ENCODE results near the gene OSBPL1A. TPM values are rescaled to one million over a fixed set of nuclear protein-coding genes. Genes with fewer than 3 reads are reported as not detected.

OSBPL1A gene
- total RNA-seq, 1 experiment from 2014 or later = 34.6 TPM

DNA sequence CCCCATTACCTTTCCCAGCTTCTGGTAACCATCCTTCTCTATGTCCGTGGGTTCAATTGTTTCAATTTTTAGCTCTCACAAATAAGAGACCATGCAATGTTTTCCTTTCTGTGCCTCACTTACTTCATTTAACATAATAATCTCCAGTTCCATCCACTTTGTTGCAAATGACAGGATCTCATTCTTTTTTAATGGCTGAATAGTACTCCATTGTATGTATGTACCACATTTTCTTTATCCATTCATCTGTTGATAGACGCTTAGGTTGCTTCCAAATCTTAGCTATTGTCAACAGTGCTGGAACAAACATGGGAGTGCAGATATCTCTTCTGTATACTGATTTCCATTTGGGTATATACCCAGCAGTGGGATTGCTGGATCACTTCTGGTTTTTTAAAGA lies 256.9 kb downstream of the OSBPL1A start:
- Histone ChIP-seq H3K4me1 (replicated peaks) (peaks cover 16% of the 10 kb centered on the region), H3K4me3 (no peak overlapping the region), H3K36me3 (no peaks in the 10 kb centered on the region), H3K27me3 (replicated peaks) (no peaks in the 10 kb centered on the region), H3K9me3 (replicated peaks) (no peaks in the 10 kb centered on the region), H3K27ac (no peak overlapping the region)
- no peak for DNase-seq (ENCODE audit: low read depth in 1 of 2, low spot score in 2 of 2)

DNA sequence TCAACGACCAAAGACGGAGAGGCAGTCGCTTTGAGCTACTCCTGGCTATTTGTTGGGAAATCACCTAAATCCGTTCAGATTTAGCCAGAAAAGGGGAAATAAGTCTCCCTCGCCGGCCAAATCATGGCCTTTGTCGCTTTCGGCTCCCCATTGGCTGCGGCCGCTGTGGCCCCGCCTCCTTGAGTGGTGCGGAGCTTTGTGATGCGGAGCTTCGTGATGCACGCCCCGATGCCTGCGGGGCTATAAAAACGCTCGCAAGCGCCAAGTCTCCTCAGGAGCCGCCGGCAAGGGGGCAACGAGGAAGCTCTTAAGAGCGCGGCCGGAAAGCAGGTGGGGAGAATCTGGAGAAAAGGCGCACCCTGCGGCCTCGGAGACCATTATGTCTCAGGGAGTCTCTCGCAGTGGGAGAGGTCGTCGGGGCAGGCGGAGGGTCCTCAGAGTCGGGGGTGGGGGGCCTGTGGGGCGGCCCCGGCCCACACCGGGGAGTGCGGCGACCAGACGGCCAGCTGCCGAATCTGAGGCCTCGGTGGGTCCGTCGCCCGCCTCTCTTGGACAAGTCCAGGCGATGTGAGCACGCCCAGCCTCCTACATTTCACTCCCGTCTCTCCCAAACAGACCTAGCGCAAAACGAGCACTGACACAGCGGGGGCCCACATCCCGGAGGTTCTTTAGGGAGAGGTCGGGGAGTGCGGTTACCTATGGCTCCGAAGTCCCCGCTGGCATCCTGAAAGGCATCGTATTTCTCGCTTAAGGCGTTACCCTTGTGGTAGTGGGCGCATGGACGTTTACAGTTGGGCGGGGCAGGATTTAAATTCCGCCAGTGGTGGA lies 258.6 kb downstream of the OSBPL1A start, which contains the start of gene CABYR:
TSS of gene CABYR (plus strand) at position 274 of the 828 bp plus-strand sequence. CDS start 4,053 bp downstream, outside the sequence.
- Histone ChIP-seq H3K27ac (peak within 1 kb of the TSS; percentile 18; the same call in 1 of the 2 replicates), H3K9me3 (replicated peaks) (no peaks in the 10 kb centered on the region), H3K4me3 (peak within 1 kb of the TSS; percentile 46), H3K36me3 (no peaks in the 10 kb centered on the region), H3K4me1 (replicated peaks) (peaks cover 16% of the 10 kb centered on the region), H3K27me3 (replicated peaks) (no peaks in the 10 kb centered on the region)
- peak; percentile 74 to 86 for DNase-seq (ENCODE audit: low read depth in 1 of 2, low spot score in 2 of 2)

- 0 out of 2 replicates have a peak overlapping the region, but pooled peaks have one; percentile 10 for H3K27ac ChIP-seq
- no peak for DNase-seq (ENCODE audit: low read depth in 1 of 2, low spot score in 2 of 2)
- peak overlapping the region; percentile 46 for H3K4me3 ChIP-seq
- H3K4me1 ChIP-seq (replicated peaks) = peaks cover 16% of the 10 kb centered on the region
- no peaks in the 10 kb centered on the region for H3K27me3 ChIP-seq (replicated peaks)
- no peaks in the 10 kb centered on the region for H3K36me3 ChIP-seq
- H3K9me3 ChIP-seq (replicated peaks) = no peaks in the 10 kb centered on the region
Measured at GRCh38 chr18:24138409-24138788, 259.2 kb downstream of the OSBPL1A start.

DNA sequence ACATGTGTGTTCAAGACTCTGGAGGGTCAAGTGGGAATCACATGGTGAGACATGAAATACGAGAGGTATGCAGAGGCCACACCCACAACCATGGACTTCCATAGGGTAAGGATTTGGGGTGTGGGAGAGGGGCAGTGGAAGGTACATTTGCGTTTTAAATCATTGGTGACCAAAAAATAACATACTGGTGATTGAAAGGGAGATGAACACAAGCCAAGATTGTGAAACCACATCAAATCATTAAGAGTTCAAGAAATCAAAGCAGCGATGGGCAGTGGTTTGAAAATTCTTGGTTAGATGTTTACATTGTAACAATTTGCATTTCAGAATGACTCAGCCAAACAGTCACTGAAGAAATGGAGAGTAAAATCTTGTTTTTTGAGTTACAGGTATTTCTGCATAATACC lies 260.7 kb downstream of the OSBPL1A start:
- no peak overlapping the region for H3K27ac ChIP-seq
- H3K9me3 ChIP-seq (replicated peaks) = no peaks in the 10 kb centered on the region
- DNase-seq (ENCODE audit: low read depth in 1 of 2, low spot score in 2 of 2) = peak in 1 of 2 experiments; percentile 33
- 0 out of 2 replicates have a peak, but pooled peaks cover 4% of the 10 kb centered on the region for H3K36me3 ChIP-seq
- no peak overlapping the region for H3K4me3 ChIP-seq
- H3K4me1 ChIP-seq (replicated peaks) = peaks cover 16% of the 10 kb centered on the region
- H3K27me3 ChIP-seq (replicated peaks) = no peaks in the 10 kb centered on the region

- Histone ChIP-seq H3K27me3 (replicated peaks) (no peaks in the 10 kb centered on the region), H3K36me3 (peaks cover 10% of the 10 kb centered on the region; the same call in 1 of the 2 replicates), H3K9me3 (replicated peaks) (no peaks in the 10 kb centered on the region), H3K4me3 (no peak overlapping the region), H3K27ac (no peak overlapping the region), H3K4me1 (replicated peaks) (no peaks in the 10 kb centered on the region)
- no peak for DNase-seq (ENCODE audit: low read depth in 1 of 2, low spot score in 2 of 2)
Measured at GRCh38 chr18:24130494-24130893, 267.1 kb downstream of the OSBPL1A start.

DNA sequence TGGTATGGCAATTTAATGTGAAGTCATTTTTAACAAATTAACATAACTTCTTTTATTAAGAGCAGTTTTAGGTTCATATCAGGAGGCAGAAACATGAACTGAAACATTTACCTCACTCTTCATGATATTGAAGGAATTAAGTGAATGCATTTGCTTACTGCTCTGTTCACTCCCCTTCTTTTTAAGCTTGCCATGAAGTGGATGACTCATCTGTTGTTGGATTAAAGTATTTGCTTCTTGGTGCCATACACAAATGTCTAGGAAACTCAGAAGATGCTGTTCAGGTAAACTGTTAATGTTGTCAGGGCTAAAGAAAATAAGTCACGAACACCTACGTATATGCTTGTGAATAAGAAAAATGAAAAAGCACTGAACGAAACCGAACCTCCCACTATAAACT lies 268.9 kb downstream of the OSBPL1A start:
- DNase-seq (ENCODE audit: low read depth in 1 of 2, low spot score in 2 of 2) = no peak

DNA sequence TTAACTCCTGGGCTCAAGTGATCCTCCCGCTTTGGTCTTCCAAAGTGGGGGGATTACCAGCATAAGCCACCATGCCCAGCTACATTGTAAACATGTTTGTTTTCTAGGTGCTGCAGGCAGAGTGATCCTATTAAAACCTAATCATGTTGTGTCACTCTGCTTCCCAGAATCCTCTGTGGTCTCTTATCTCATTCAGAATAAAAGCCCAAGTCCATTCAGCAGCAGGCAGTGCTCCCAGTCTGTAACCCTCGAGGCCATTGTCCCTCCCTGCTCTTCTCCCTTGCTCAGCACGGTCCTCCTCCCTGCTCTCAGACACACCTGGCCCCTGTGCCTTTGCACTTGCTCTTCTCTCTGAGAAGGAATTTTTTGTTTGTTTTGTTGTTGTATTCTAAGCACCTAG lies 269.9 kb downstream of the OSBPL1A start:
- Histone ChIP-seq H3K36me3 (peaks cover 10% of the 10 kb centered on the region; the same call in 1 of the 2 replicates), H3K27me3 (replicated peaks) (no peaks in the 10 kb centered on the region), H3K9me3 (replicated peaks) (no peaks in the 10 kb centered on the region), H3K4me3 (no peak overlapping the region), H3K27ac (no peak overlapping the region), H3K4me1 (replicated peaks) (no peaks in the 10 kb centered on the region)
- no peak for DNase-seq (ENCODE audit: low read depth in 1 of 2, low spot score in 2 of 2)

More for the DNA sequence above, 268.9 kb downstream of the OSBPL1A start:
- no peaks in the 10 kb centered on the region for H3K9me3 ChIP-seq (replicated peaks)
- no peaks in the 10 kb centered on the region for H3K27me3 ChIP-seq (replicated peaks)
- no peak overlapping the region for H3K27ac ChIP-seq
- H3K4me1 ChIP-seq (replicated peaks) = no peaks in the 10 kb centered on the region
- H3K4me3 ChIP-seq = no peak overlapping the region
- peaks cover 10% of the 10 kb centered on the region; the same call in 1 of the 2 replicates for H3K36me3 ChIP-seq

DNA sequence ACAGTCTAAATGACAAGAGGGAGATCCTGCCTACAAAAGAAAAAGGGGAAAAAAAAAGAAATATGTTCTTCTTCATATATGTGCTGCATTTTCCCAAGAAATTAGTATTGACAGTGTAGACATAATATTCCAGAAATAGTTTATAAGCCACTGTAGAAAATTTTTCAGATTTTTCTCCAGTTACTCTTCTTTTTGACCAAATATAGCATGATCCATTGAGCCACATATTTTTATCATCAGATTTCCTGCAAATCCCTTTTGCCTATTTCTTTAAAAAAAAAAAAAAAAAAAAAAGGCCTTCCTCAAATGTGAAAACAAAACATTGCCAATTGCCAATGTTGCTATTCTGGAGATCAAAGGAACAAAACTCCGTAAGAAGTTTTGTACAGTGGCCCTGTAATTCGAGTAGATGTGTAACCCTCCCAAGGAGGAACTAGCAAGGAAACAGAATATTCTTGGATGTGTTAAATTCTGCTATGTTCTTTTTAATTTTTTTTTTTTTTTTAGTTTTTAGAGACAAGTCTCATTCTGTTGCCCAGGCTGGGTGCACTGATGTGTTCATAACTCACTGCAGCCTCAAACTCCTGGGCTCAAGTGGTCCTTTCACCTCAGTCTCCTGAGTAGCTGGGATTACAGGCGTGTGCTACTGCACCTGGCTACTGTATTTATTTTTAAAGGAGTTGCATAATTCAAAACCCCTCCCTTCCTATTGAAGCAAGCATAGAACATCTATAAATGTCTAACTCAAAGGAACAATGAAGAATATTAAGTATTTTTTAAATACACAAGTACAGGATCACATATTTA lies 271.3 kb downstream of the OSBPL1A start:
- Histone ChIP-seq H3K4me3 (no peak overlapping the region), H3K9me3 (replicated peaks) (no peaks in the 10 kb centered on the region), H3K27me3 (replicated peaks) (no peaks in the 10 kb centered on the region), H3K36me3 (peaks cover 6% of the 10 kb centered on the region; the same call in 1 of the 2 replicates), H3K4me1 (replicated peaks) (no peaks in the 10 kb centered on the region), H3K27ac (no peak overlapping the region)
- no peak for DNase-seq (ENCODE audit: low read depth in 1 of 2, low spot score in 2 of 2)

- H3K4me3 ChIP-seq = no peak overlapping the region
- H3K27me3 ChIP-seq (replicated peaks) = no peaks in the 10 kb centered on the region
- H3K36me3 ChIP-seq = 0 out of 2 replicates have a peak, but pooled peaks cover 4% of the 10 kb centered on the region
- no peaks in the 10 kb centered on the region for H3K4me1 ChIP-seq (replicated peaks)
- H3K9me3 ChIP-seq (replicated peaks) = no peaks in the 10 kb centered on the region
- no peak overlapping the region for H3K27ac ChIP-seq
- no peak for DNase-seq (ENCODE audit: low read depth in 1 of 2, low spot score in 2 of 2)
Measured at GRCh38 chr18:24121625-24122024, 276.0 kb downstream of the OSBPL1A start.

DNA sequence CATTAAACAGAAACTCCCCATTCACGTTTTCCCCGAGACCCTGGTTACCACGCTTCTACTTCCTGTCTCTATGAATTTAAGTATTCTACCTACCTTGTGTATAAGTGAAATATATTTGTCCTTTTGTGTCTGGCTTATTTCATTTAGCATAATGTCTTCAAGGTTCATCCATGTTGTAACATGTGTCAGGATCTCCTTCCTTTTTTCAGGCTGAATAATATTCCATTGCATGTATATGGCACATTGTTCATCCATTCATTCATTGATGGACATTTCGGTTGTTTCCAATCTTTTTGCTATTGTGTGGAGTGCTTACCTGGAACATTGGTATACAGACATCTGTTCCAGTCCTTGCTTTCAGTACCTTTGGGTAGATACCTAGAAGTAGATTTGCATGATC lies 276.9 kb downstream of the OSBPL1A start:
- Histone ChIP-seq H3K4me3 (no peak overlapping the region), H3K9me3 (replicated peaks) (no peaks in the 10 kb centered on the region), H3K36me3 (0 out of 2 replicates have a peak, but pooled peaks cover 4% of the 10 kb centered on the region), H3K27ac (no peak overlapping the region), H3K27me3 (replicated peaks) (no peaks in the 10 kb centered on the region), H3K4me1 (replicated peaks) (no peaks in the 10 kb centered on the region)
- DNase-seq (ENCODE audit: low read depth in 1 of 2, low spot score in 2 of 2) = no peak

GRCh38 chr18:24118750-24119577 lies 278.7 kb downstream of the OSBPL1A start:
- Histone ChIP-seq H3K4me3 (no peak overlapping the region), H3K36me3 (0 out of 2 replicates have a peak, but pooled peaks cover 4% of the 10 kb centered on the region), H3K27ac (no peak overlapping the region), H3K4me1 (replicated peaks) (no peaks in the 10 kb centered on the region), H3K9me3 (replicated peaks) (no peaks in the 10 kb centered on the region), H3K27me3 (replicated peaks) (no peaks in the 10 kb centered on the region)
- DNase-seq (ENCODE audit: low read depth in 1 of 2, low spot score in 2 of 2) = peak; percentile 42 to 53

DNA sequence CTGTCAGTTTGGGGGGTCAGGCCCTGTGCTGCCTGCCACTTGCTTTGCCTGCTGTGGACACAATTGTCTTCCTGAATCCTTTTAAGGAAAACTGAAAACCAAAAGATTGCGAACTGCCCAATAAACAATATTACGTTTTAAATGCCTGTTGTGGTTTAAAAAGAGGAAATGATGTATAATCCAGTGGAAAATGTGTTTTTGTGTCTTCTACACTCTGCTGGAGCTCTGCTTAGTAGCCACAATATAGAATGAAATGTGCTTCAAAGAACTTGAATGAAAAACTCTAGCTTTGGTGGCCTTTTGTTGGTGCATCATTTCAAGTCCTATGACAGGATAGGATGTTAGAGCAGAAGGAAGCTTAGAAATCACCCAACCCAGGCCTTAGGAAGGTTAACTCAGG lies 282.0 kb downstream of the OSBPL1A start:
- Histone ChIP-seq H3K4me3 (no peak overlapping the region), H3K36me3 (0 out of 2 replicates have a peak, but pooled peaks cover 4% of the 10 kb centered on the region), H3K27me3 (replicated peaks) (no peaks in the 10 kb centered on the region), H3K9me3 (replicated peaks) (no peaks in the 10 kb centered on the region), H3K27ac (no peak overlapping the region), H3K4me1 (replicated peaks) (no peaks in the 10 kb centered on the region)
- DNase-seq (ENCODE audit: low read depth in 1 of 2, low spot score in 2 of 2) = no peak

GRCh38 chr18:24114924-24115549 lies 282.6 kb downstream of the OSBPL1A start:
- DNase-seq (ENCODE audit: low read depth in 1 of 2, low spot score in 2 of 2) = no peak
- no peaks in the 10 kb centered on the region for H3K4me1 ChIP-seq (replicated peaks)
- no peaks in the 10 kb centered on the region for H3K27me3 ChIP-seq (replicated peaks)
- H3K27ac ChIP-seq = no peak overlapping the region
- 0 out of 2 replicates have a peak, but pooled peaks cover 4% of the 10 kb centered on the region for H3K36me3 ChIP-seq
- H3K9me3 ChIP-seq (replicated peaks) = no peaks in the 10 kb centered on the region
- H3K4me3 ChIP-seq = no peak overlapping the region

All from SJSA1 (cell line).